Measurements from ENCODE around the gene LPP. TPM values are rescaled to one million over a fixed set of nuclear protein-coding genes. Genes with fewer than 3 reads are reported as not detected.
A peak's percentile ranks its signal among the peaks of the same experiment; 100 is the strongest.

Gene LPP
- total RNA-seq, 1 donor from 2014 or later = 14.2 TPM

DNA sequence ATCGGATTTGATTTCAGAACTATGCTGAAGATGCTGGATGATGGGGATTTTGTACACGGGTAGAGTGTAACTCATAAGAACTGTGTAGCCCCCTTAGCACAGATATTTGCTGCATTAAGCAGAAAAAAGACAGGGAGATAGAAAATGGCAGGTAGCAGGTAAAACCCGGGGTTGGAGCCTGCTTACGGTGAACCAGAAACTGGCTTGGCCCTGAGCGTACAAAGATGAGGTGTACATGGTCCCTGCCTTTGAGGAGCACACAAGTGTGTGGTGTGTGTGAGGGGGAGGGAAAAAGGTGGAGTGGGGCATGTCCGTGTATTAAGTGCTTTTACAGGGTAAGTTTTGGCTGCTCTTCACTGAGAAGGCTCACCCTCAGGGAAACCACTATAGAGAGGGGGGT is 3.5 kb downstream of the LPP start:
- Histone ChIP-seq H3K27me3 (ENCODE audit: control insufficient read depth, insufficient read depth, low read length) (no peaks in the 10 kb centered on the region), H3K4me3 (ENCODE audit: low read depth, low read length) (no peak overlapping the region), H3K36me3 (ENCODE audit: control insufficient read depth, insufficient read depth, low read length) (no peaks in the 10 kb centered on the region)
- no peak for TF ChIP-seq CTCF (IDR thresholded peaks at IDR 0.05; ENCODE audit: insufficient read depth, low read length, severe bottlenecking)
- no peak for FAIRE-seq
- no peak for DNase-seq (ENCODE audit: low read depth)

GRCh38 chr3:188157971-188158370 is 4.0 kb downstream of the LPP start:
- FAIRE-seq (no peak), DNase-seq (ENCODE audit: low read depth) (no peak)
- no peak overlapping the region for H3K4me3 ChIP-seq (ENCODE audit: low read depth, low read length)
- no peaks in the 10 kb centered on the region for H3K36me3 ChIP-seq (ENCODE audit: control insufficient read depth, insufficient read depth, low read length)
- no peak for TF ChIP-seq CTCF (IDR thresholded peaks at IDR 0.05; ENCODE audit: insufficient read depth, low read length, severe bottlenecking)
- H3K27me3 ChIP-seq (ENCODE audit: control insufficient read depth, insufficient read depth, low read length) = no peaks in the 10 kb centered on the region

- DNase-seq (ENCODE audit: low read depth) (no peak), FAIRE-seq (no peak)
- H3K27me3 ChIP-seq (ENCODE audit: control insufficient read depth, insufficient read depth, low read length) = no peaks in the 10 kb centered on the region
- TF ChIP-seq CTCF (IDR thresholded peaks at IDR 0.05; ENCODE audit: insufficient read depth, low read length, severe bottlenecking) = no peak
- H3K4me3 ChIP-seq (ENCODE audit: low read depth, low read length) = no peak overlapping the region
- H3K36me3 ChIP-seq (ENCODE audit: control insufficient read depth, insufficient read depth, low read length) = no peaks in the 10 kb centered on the region
These were observed 4.9 kb downstream of the LPP start for GRCh38 chr3:188158731-188159310.

DNA sequence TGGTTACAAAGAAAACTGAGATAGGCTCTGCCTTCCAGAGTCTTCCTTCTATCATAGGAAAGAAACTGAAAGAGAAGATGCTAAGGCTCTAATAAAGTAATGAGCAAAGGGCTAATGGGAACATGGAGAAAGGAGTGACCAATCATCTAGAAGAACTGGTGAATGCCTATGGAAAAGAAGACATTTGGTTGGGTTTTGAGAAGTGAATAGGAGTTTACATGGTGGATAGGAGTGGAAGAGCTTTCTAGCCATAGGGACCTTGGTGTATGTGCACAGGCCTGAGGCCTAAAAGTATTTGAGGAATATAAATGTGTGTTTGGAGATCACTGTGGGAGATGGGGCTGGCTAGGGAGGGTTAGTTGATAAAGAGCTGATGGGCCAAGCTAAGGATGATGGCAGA is 6.8 kb downstream of the LPP start:
- Histone ChIP-seq H3K27me3 (ENCODE audit: control insufficient read depth, insufficient read depth, low read length) (no peaks in the 10 kb centered on the region), H3K4me3 (ENCODE audit: low read depth, low read length) (no peak overlapping the region), H3K36me3 (ENCODE audit: control insufficient read depth, insufficient read depth, low read length) (no peaks in the 10 kb centered on the region)
- FAIRE-seq (no peak), DNase-seq (ENCODE audit: low read depth) (no peak)
- TF ChIP-seq CTCF (IDR thresholded peaks at IDR 0.05; ENCODE audit: insufficient read depth, low read length, severe bottlenecking) = no peak

DNA sequence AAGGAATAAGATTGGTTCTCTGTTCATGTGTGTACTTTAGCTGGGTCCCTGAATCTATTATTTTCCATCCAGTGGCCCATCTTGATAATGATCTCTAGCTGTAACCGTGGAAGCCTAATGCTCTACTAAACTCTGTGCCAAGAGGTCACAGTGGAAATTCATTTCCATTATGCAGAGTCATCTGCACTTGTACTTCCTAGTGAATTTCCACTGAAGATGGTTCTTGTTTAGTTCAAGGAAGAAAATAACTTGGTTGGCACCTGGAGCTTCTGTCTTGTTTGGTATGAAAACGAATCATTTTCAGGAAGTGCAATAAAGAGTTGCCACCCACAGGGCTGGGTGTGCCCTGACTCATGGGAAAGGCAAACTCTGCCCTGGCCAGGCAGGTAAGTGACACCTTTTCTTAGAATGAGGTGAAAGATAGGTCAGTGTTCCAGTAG is 10.3 kb downstream of the LPP start:
- TF ChIP-seq CTCF (IDR thresholded peaks at IDR 0.05; ENCODE audit: insufficient read depth, low read length, severe bottlenecking) = no peak
- DNase-seq (ENCODE audit: low read depth) = peak; percentile 77
- no peak for FAIRE-seq
- H3K27me3 ChIP-seq (ENCODE audit: control insufficient read depth, insufficient read depth, low read length) = no peaks in the 10 kb centered on the region
- no peak overlapping the region for H3K4me3 ChIP-seq (ENCODE audit: low read depth, low read length)
- no peaks in the 10 kb centered on the region for H3K36me3 ChIP-seq (ENCODE audit: control insufficient read depth, insufficient read depth, low read length)

- no peaks in the 10 kb centered on the region for H3K27me3 ChIP-seq (ENCODE audit: control insufficient read depth, insufficient read depth, low read length)
- DNase-seq (ENCODE audit: low read depth) (no peak), FAIRE-seq (no peak)
- no peak overlapping the region for H3K4me3 ChIP-seq (ENCODE audit: low read depth, low read length)
- no peak for TF ChIP-seq CTCF (IDR thresholded peaks at IDR 0.05; ENCODE audit: insufficient read depth, low read length, severe bottlenecking)
- no peaks in the 10 kb centered on the region for H3K36me3 ChIP-seq (ENCODE audit: control insufficient read depth, insufficient read depth, low read length)
These were observed 11.6 kb downstream of the LPP start for GRCh38 chr3:188165596-188165995.
